BLaER1 (cell line): ENCODE measurements around the gene CORO2B.

Source experiments
- H3K27ac ChIP-seq: shearing (Covaris generic); formaldehyde crosslinking; 2 replicates; pipeline ENCODE4 v1.8.1; 2022
- H3K27me3 ChIP-seq: shearing (Covaris generic); formaldehyde crosslinking; 2 replicates; pipeline ENCODE4 v1.8.1; 2022
- H3K36me3 ChIP-seq: shearing (Covaris generic); formaldehyde crosslinking; 2 replicates; pipeline ENCODE4 v1.8.1; 2022
- H3K4me1 ChIP-seq: shearing (Covaris generic); formaldehyde crosslinking; 2 replicates; pipeline ENCODE4 v1.8.1; 2022
- H3K4me2 ChIP-seq: shearing (Covaris generic); formaldehyde crosslinking; 2 replicates; pipeline ENCODE4 v1.8.1; 2022
- H3K4me3 ChIP-seq: shearing (Covaris generic); formaldehyde crosslinking; 2 replicates; pipeline ENCODE4 v1.8.1; 2022
- H3K9ac ChIP-seq: shearing (Covaris generic); formaldehyde crosslinking; 2 replicates; pipeline ENCODE4 v1.8.1; 2022
- H3K9me3 ChIP-seq: shearing (Covaris generic); formaldehyde crosslinking; 2 replicates; pipeline ENCODE4 v1.8.1; 2022
- H4K20me1 ChIP-seq: shearing (Covaris generic); formaldehyde crosslinking; 2 replicates; pipeline ENCODE4 v1.8.1; 2022
- Cebpa-rat ChIP-seq: shearing (Covaris generic); IDR thresholded peaks from 2 replicates; pipeline ENCODE4 v1.8.1; 2022

Gene CORO2B

DNA sequence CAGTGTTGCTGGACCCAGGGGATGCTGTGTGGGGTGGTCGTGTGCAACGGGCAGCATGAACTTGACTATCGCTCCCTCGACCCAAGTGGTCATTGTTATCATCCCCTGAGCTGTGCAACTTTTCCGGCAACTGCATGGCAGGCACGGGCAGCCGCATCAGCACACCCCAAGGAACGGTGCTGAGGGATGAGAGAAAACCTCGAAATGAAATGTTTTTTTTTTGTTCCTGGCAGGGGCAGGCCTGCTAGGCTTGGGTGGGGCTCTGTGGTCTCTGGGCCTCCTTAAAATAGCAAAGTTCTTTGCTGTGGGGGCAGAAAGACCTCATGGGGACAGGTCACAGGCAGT lies 51.4 kb downstream of the CORO2B start:
- H3K36me3 ChIP-seq = no peaks in the 10 kb centered on the region
- H3K27ac ChIP-seq = peak overlapping the region; percentile 76
- H3K4me1 ChIP-seq = peaks cover 100% of the 10 kb centered on the region
- no peaks in the 10 kb centered on the region for H3K27me3 ChIP-seq
- no peaks in the 10 kb centered on the region for H4K20me1 ChIP-seq
- H3K4me3 ChIP-seq = no peak overlapping the region
- H3K9ac ChIP-seq = peak overlapping the region; percentile 52; the same call in 1 of the 2 replicates
- H3K9me3 ChIP-seq = no peaks in the 10 kb centered on the region
- peak overlapping the region; percentile 93 for H3K4me2 ChIP-seq
- no peak for TF ChIP-seq Cebpa-rat

DNA sequence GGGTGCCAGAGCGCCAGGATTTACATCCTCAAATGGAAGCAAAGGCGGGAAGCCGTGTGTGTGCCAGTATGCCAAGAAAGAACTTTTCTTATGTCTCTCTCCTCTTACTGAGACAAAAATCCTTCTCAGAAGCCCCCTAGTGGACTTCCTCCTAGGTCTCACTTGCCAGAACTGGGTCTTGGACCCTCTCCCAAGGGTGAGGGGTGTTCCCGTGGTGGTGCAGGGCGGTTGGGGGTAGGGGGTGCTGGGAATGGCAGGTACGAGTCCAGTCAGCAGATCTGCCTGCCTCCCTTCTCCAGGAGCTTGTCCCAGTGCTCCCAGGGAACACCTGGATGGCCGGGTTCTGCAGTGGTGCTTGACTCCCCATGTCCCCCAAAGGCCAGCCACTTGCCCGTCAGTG lies 52.0 kb downstream of the CORO2B start:
- no peak for TF ChIP-seq Cebpa-rat
- peaks cover 100% of the 10 kb centered on the region for H3K4me1 ChIP-seq
- no peak overlapping the region for H3K4me3 ChIP-seq
- H3K9me3 ChIP-seq = no peaks in the 10 kb centered on the region
- no peaks in the 10 kb centered on the region for H4K20me1 ChIP-seq
- peak overlapping the region; percentile 93 for H3K4me2 ChIP-seq
- H3K36me3 ChIP-seq = no peaks in the 10 kb centered on the region
- H3K9ac ChIP-seq = peak overlapping the region; percentile 52; the same call in 1 of the 2 replicates
- no peaks in the 10 kb centered on the region for H3K27me3 ChIP-seq
- H3K27ac ChIP-seq = peak overlapping the region; percentile 76

DNA sequence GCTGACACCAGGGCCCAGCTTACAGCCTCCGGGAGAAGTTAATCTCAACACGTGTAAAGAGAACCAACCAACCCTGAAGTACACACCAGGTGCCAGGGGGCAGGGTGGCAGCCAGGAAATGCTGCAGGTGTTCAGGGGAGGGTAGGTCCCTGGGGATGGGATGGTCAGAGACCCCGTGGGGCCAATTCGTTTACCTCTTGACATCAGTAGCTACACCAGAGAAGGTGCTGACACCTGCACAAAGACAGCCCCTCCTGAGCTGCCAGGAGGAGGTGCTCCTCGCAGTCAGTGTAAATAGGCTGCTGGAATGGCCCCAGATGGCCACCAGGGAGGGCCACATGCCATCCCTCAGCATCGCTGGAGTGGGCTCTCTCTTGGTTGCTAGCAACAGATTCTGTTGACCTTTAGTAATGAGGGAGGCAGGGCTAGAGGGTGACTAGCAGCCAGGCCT lies 52.8 kb downstream of the CORO2B start:
- Histone ChIP-seq H3K27me3 (no peaks in the 10 kb centered on the region), H3K9ac (peak overlapping the region; percentile 1; the same call in 1 of the 2 replicates), H4K20me1 (no peaks in the 10 kb centered on the region), H3K4me1 (peaks cover 100% of the 10 kb centered on the region), H3K9me3 (no peaks in the 10 kb centered on the region), H3K36me3 (no peaks in the 10 kb centered on the region), H3K4me2 (peak overlapping the region; percentile 93), H3K4me3 (no peak overlapping the region), H3K27ac (peak overlapping the region; percentile 76)
- TF ChIP-seq Cebpa-rat = no peak

DNA sequence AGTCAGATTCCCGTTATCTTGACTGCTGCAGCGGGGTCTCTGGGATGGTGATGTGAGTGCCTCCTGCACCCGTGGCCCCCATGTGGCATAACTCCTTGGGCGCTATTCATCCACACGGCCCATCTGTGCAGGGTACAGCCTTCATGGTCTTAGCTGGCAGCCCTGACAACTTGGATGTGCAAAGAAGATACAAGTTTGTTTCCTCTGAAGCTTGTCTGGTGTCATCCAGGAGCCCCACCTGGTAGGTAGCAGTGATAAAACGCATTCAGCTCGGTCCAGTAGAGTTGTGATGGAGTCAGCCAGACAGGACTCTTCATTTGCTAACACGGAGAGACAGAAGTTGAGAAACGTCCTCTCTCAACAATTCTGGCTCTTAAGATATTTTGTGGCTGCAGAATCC lies 53.3 kb downstream of the CORO2B start:
- no peak overlapping the region for H3K9ac ChIP-seq
- no peak overlapping the region for H3K4me3 ChIP-seq
- peak overlapping the region; percentile 93 for H3K4me2 ChIP-seq
- peaks cover 100% of the 10 kb centered on the region for H3K4me1 ChIP-seq
- no peaks in the 10 kb centered on the region for H4K20me1 ChIP-seq
- H3K27me3 ChIP-seq = no peaks in the 10 kb centered on the region
- no peak for TF ChIP-seq Cebpa-rat
- H3K36me3 ChIP-seq = no peaks in the 10 kb centered on the region
- H3K9me3 ChIP-seq = no peaks in the 10 kb centered on the region
- H3K27ac ChIP-seq = peak overlapping the region; percentile 76

DNA sequence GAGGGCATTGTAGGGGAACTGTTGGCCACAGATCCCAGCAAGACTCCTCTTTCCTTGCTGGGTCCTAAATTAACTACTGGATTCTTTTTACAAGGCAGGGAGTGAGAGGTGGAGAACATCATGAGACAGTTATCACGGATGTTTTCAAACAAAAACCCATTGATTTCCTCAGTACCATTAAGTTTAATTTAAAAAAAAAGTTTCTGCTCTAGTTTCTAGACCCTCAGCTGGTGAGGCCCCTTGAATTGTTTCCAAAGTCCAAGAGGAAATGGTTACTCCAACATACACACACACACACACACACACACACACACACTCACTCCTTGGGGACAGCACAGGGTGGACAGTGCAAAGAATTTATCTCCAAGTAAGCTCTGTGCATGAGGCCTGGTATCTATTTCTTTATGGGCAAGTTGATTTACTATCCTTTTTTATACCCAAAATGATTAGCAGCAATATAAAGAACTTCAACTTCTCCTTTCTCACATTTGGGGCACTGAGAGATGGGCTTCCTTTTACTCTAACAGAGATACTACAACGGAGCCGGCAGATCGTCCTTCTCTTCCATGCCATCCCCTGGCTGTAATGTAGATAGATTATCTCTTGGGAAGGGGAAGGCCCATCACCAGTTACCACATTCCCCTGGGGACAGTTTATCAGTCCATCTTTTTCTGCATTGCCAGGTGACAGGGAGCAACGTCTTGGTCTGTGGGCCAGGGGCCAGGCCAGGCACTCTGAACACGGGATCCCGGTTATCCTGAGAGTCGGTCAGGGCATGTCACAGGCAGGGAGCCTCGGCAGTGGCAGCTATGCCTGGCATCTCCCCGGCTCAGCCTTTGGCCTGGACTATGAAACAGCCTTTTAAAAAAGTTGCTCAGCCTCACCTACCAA lies 54.7 kb downstream of the CORO2B start:
- peak overlapping the region; percentile 76 for H3K27ac ChIP-seq
- peaks cover 100% of the 10 kb centered on the region for H3K4me1 ChIP-seq
- H3K36me3 ChIP-seq = no peaks in the 10 kb centered on the region
- H3K27me3 ChIP-seq = no peaks in the 10 kb centered on the region
- H3K9ac ChIP-seq = peak overlapping the region; percentile 51; the same call in 1 of the 2 replicates
- H4K20me1 ChIP-seq = no peaks in the 10 kb centered on the region
- TF ChIP-seq Cebpa-rat = no peak
- no peaks in the 10 kb centered on the region for H3K9me3 ChIP-seq
- peak overlapping the region; percentile 93 for H3K4me2 ChIP-seq
- no peak overlapping the region for H3K4me3 ChIP-seq

DNA sequence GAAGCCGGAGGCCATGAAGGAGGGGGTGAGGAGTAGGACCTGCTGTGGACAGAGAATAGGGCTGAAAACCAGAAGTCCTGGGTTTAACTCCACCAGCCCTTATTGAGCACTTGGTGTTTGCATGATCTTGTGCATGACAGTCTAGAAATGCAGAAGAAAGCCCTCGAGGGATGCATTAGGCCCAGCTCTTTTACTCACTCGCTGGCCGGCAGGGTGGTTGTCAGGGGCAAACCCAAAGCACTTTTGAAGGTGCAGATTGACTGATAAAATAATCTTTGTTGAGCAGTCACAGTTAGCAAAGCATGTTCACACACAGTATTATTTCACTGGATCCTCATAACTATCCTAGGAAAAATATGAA lies 55.3 kb downstream of the CORO2B start:
- Histone ChIP-seq H3K9ac (peak overlapping the region; percentile 51; the same call in 1 of the 2 replicates), H3K9me3 (no peaks in the 10 kb centered on the region), H3K4me2 (peak overlapping the region; percentile 93), H3K4me3 (no peak overlapping the region), H3K27ac (peak overlapping the region; percentile 76), H3K27me3 (no peaks in the 10 kb centered on the region), H4K20me1 (no peaks in the 10 kb centered on the region), H3K36me3 (no peaks in the 10 kb centered on the region), H3K4me1 (peaks cover 100% of the 10 kb centered on the region)
- TF ChIP-seq Cebpa-rat = no peak

DNA sequence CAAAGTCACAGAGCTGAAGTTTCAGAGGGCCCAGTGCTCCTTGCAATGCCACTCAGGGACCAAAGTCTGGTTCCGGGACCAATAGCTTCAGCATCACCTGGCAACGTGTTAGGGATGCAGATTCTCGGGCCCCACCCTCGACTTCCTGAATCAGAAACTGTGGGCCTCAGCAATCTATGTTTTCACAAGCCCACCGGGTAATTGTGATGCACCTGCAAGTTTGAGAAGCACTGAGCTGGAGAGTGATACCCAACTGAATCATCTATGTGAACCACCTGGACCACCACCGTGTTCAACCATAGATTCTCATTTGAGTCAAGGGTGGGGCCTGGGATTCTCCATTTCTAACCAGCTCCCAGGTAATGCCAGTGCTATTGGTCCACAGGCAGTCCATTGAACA lies 55.7 kb downstream of the CORO2B start:
- peak overlapping the region; percentile 93 for H3K4me2 ChIP-seq
- H3K4me3 ChIP-seq = peak overlapping the region; percentile 34; the same call in 1 of the 2 replicates
- H3K27ac ChIP-seq = peak overlapping the region; percentile 76
- H3K36me3 ChIP-seq = no peaks in the 10 kb centered on the region
- TF ChIP-seq Cebpa-rat = no peak
- peak overlapping the region; percentile 65; the same call in 1 of the 2 replicates for H3K9ac ChIP-seq
- H3K9me3 ChIP-seq = no peaks in the 10 kb centered on the region
- peaks cover 100% of the 10 kb centered on the region for H3K4me1 ChIP-seq
- no peaks in the 10 kb centered on the region for H4K20me1 ChIP-seq
- no peaks in the 10 kb centered on the region for H3K27me3 ChIP-seq

DNA sequence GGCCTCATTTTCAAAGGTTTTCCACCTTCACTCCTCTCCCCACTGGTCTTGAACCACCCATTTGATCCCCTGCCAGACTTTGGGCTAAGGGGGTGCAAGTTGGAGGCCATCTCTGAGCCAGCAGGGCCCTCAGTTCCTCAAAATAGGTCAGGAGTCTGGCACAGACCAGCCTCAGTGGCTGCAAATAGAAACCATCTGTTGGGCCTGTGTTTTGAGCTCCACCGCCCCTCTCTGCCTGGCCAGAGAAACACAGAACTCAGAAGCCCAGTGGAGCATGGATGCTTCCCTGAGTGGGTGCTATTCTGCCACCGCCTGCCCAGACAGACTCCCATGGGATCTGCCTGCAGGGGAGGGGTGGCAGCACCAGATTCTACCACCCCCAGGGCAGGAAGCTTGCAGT lies 56.3 kb downstream of the CORO2B start:
- Histone ChIP-seq H4K20me1 (no peaks in the 10 kb centered on the region), H3K4me2 (peak overlapping the region; percentile 93), H3K9me3 (no peaks in the 10 kb centered on the region), H3K4me1 (peaks cover 100% of the 10 kb centered on the region), H3K36me3 (no peaks in the 10 kb centered on the region), H3K27me3 (no peaks in the 10 kb centered on the region), H3K4me3 (peak overlapping the region; percentile 34; the same call in 1 of the 2 replicates), H3K9ac (peak overlapping the region; percentile 65), H3K27ac (peak overlapping the region; percentile 76)
- TF ChIP-seq Cebpa-rat = no peak

DNA sequence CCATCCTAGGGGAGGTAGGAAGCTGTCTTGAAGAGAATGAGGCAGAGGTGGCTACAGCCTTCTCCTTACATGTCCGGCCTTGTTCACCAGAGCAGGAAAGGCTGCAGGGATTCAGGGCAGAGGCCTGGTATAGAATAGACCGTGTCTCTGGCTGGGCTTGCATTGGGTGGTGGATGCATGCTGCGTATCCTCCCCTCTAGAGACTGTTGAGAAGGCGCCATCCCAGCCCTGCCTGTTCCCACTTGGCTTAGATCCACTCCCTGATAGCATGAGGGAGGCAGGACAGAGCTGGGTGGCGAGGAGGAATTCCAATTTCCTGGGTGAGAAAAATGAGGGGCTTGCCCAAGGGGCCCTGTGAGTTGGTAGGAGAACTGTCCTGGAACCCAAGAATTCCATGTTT lies 57.5 kb downstream of the CORO2B start:
- peaks cover 100% of the 10 kb centered on the region for H3K4me1 ChIP-seq
- peak overlapping the region; percentile 76 for H3K27ac ChIP-seq
- peak overlapping the region; percentile 27; the same call in 1 of the 2 replicates for H3K9ac ChIP-seq

DNA sequence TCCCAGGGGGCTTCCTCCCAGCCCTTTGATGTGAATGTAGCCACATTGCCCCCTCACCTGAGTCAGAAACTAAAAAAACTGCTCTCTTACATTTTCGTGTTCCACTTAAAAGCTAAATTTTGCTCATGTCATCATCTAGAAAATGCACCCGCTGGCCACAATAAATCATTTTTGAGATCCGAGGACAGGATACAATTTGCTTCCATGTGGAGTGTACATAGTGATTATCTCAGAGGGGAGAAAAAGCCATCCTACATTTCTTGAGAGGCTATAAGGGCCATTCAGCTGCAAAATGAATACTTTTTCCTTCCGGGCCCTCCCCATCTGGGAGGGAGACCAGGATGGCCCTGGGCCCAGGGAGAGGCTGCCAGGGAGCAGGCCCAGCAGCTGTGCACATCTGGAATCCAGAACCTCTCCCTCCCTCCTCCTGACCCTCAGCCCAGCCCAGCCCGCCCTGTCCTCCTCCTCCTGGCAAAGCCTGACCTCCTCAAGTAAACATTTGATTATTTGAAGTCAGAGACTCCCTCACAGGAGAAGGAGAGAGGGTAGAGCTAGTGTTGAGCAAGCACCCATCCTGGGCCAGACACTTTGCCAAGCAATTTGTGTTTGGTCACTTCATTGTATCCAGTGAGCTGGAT lies 59.1 kb downstream of the CORO2B start:
- Histone ChIP-seq H3K27me3 (no peaks in the 10 kb centered on the region), H3K36me3 (no peaks in the 10 kb centered on the region), H3K4me3 (0 out of 2 replicates have a peak overlapping the region, but pooled peaks have one; percentile 13), H3K4me2 (peak overlapping the region; percentile 93), H3K9ac (peak overlapping the region; percentile 27; the same call in 1 of the 2 replicates), H4K20me1 (no peaks in the 10 kb centered on the region), H3K27ac (0 out of 2 replicates have a peak overlapping the region, but pooled peaks have one; percentile 76), H3K4me1 (peaks cover 100% of the 10 kb centered on the region), H3K9me3 (no peaks in the 10 kb centered on the region)
- no peak for TF ChIP-seq Cebpa-rat

More for the DNA sequence above, 57.5 kb downstream of the CORO2B start:
- no peak for TF ChIP-seq Cebpa-rat
- H3K4me3 ChIP-seq = no peak overlapping the region
- peak overlapping the region; percentile 93 for H3K4me2 ChIP-seq
- no peaks in the 10 kb centered on the region for H3K27me3 ChIP-seq
- no peaks in the 10 kb centered on the region for H3K9me3 ChIP-seq
- H3K36me3 ChIP-seq = no peaks in the 10 kb centered on the region
- H4K20me1 ChIP-seq = no peaks in the 10 kb centered on the region
